Psoas muscle (tissue), 8 donors: ENCODE data around the gene MTFMT. TPM values are rescaled to one million over a fixed set of nuclear protein-coding genes. Genes with fewer than 3 reads are reported as not detected.

ENCODE experiments used
- ATAC-seq, 4 donors: fragments of 200-7000 bp; cut with Tn5 transposase; one replicate each; pipeline ENCODE4 v1.9.1; 2020; ENCODE audit warnings: moderate library complexity in 3 of 4, mild to moderate bottlenecking in 2 of 4
- DNase-seq, 2 donors: peaks; one replicate each; pipeline ENCODE4 v3.0.0-alpha.2; 2020
- H3K27ac ChIP-seq: fragments of 200-600 bp; one replicate; pipeline ENCODE4 v1.8.0; 2022
- H3K27me3 ChIP-seq, 3 donors: fragments of 200-600 bp in 1 of 3; one replicate each; pipeline versions ENCODE4 v1.6.1 to v1.8.0; 2013 to 2022; ENCODE audit warnings: low read length in 2 of 3, mild to moderate bottlenecking in 2 of 3, moderate library complexity in 1 of 3; ENCODE audit not compliant: insufficient read depth in 3 of 3
- H3K36me3 ChIP-seq, 2 donors: fragments of 200-600 bp in 1 of 2; one replicate each; pipeline versions ENCODE4 v1.6.1 to v1.8.0; 2013 to 2022; ENCODE audit warnings: low read depth in 1 of 2, mild to moderate bottlenecking in 1 of 2, moderate library complexity in 1 of 2; ENCODE audit not compliant: insufficient read depth in 1 of 2
- H3K4me1 ChIP-seq: fragments of 200-600 bp; one replicate; pipeline ENCODE4 v1.8.0; 2022
- H3K4me3 ChIP-seq: fragments of 200-600 bp; one replicate; pipeline ENCODE4 v1.8.0; 2022; ENCODE audit warnings: mild to moderate bottlenecking
- H3K9me3 ChIP-seq: fragments of 200-600 bp; one replicate; pipeline ENCODE4 v1.8.0; 2022
- WGBS, 3 donors: extraction: QIAGEN DNeasy Blood & Tissue Kit; methylation state at CpG; one replicate each; pipeline versions ENCODE4 v1.1.6 to v1.1.7; 2013; 5-methylcytosine and 5-hydroxymethylcytosine counted together
- intact Hi-C, 2 donors: fragments of 100-400 bp; cut with DNase I; formaldehyde crosslinking; loops; one replicate each; pipeline versions ENCODE4 v1.11.0 to v1.14.2; 2022
- polyA plus RNA-seq, 3 donors: library from polyadenylated mRNA; stranded (reverse); fragments of 200-250 nt; gene quantifications; one replicate each; pipeline ENCODE4 v1.2.3, GENCODE V29; 2013
- total RNA-seq, 4 donors: library from RNA; stranded (reverse); fragmentation: NEBNext Ultra II Directional in 2 of 4; extraction: Animal tissue kit (Norgen Biotek cat#: 25700) in 2 of 4; gene quantifications; one replicate each; pipeline versions ENCODE4 v1.2.1 to v1.2.4, GENCODE V29; 2021 to 2023
- TF ChIP-seq, protein P1 (sequence below): fragments of 200-600 bp; IDR thresholded peaks from one replicate; pipeline ENCODE4 v1.8.0; 2022; ENCODE audit warnings: antibody characterized with exemption
- donor health status: healthy with polysubstance abuse.
- donor health status: DM: no; HTN: no; CAD: no; lungs with moderate emphysema.
- donor health status: Bipolar disorder and iron deficiency.
- donor health status: healthy.
- donor health status: DM: yes; HTN: yes; CAD: no.
- donor health status: DM: no; HTN: no; CAD: no.
- donor health status: DM: no; HTN: no; CAD: no.
- donor health status: DM: yes; HTN: yes; CAD: no.

MTFMT gene
- total and polyA plus RNA-seq, 7 donors = 9.4 to 18.1 (median 14.0) TPM

DNA sequence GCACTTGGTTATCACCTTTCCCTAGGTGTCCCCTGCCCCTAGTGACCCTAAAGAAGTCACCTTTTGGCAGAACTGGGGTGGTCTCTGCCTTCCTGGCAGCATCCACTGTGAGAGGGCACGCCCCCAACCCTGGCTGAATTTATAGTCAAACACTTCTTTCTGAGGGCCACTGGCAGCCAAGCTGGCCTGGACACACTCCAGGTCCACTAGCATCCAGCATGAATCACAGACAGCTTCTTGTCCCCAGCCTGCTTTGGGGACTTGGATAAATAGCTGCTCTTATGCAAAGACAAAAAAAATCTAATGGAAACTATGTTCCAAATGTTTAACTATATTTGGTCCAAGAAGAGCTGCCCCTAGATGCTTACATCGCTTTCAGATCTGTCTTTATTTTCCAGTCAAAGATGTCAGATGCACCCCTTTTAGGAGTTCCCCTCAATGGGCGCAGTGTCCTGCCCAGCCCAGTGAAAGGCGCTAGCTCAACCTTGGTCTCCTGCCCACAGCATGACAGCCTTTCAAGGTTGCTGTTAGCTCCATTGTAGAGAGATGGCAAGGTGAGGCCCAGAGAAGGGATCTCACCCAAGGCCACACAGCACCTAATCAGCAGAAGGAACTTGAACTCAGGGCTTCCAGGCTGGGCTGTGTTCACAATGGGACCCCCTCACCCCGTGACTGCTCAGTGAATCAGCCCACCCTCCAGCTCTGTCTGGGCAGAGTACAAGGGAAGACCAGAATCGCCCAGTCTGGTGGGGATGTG is 31.4 kb upstream of the MTFMT start:
- Histone ChIP-seq H3K4me1 (no peaks in the 10 kb centered on the region), H3K27me3 (no peaks in the 10 kb centered on the region), H3K9me3 (no peaks in the 10 kb centered on the region), H3K27ac (no peak overlapping the region), H3K4me3 (no peak overlapping the region), H3K36me3 (peaks cover 3 to 34% of the 10 kb centered on the region in 2 donors)
- no peak for ATAC-seq
- no peak for DNase-seq
- intact Hi-C loops = no loop called here
- TF ChIP-seq, protein P1, sequence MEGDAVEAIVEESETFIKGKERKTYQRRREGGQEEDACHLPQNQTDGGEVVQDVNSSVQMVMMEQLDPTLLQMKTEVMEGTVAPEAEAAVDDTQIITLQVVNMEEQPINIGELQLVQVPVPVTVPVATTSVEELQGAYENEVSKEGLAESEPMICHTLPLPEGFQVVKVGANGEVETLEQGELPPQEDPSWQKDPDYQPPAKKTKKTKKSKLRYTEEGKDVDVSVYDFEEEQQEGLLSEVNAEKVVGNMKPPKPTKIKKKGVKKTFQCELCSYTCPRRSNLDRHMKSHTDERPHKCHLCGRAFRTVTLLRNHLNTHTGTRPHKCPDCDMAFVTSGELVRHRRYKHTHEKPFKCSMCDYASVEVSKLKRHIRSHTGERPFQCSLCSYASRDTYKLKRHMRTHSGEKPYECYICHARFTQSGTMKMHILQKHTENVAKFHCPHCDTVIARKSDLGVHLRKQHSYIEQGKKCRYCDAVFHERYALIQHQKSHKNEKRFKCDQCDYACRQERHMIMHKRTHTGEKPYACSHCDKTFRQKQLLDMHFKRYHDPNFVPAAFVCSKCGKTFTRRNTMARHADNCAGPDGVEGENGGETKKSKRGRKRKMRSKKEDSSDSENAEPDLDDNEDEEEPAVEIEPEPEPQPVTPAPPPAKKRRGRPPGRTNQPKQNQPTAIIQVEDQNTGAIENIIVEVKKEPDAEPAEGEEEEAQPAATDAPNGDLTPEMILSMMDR = no peak
- 72 to 84% (median 78%) methylated on average over 6 of the region's 6 CpGs for WGBS, 3 donors

DNA sequence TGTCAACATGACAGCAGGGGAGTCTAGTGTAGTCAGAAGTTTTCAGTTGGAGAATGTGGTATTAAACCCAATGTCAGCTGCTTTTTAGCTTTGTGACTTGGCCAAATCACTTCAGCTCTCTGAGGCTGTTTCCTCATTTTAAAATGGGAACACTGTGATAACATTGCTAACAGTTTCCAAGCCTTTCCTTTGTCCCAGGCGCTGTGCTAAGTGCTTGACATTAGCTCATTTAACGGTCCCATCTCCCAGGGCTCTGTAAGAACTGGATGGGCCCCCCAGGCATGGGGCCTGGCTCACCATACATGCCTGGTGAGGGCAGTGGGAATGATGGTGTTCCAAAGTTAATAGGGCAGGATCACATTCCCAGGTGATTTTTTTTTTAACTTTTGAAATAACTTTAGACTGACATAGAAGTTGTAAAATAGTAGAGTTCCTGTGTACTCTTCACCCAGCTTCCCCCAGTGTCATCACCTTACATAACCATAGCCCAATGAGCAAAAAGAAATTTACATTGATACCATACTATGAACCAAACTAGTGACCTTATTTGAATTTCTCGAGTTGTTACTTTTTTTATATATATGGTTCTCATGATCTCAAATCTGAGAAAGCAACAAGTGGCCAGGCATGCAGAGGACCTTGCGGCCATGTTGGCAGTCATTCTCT is 30.6 kb upstream of the MTFMT start:
- Histone ChIP-seq H3K4me3 (no peak overlapping the region), H3K36me3 (peaks cover 3 to 34% of the 10 kb centered on the region in 2 donors), H3K4me1 (no peaks in the 10 kb centered on the region), H3K27me3 (no peaks in the 10 kb centered on the region), H3K27ac (no peak overlapping the region), H3K9me3 (no peaks in the 10 kb centered on the region)
- ATAC-seq (no peak), DNase-seq (no peak)
- intact Hi-C loops = no loop called here
- TF ChIP-seq, protein P1 = no peak
- 78 to 84% (median 82%) methylated on average over 4 of the region's 4 CpGs for WGBS, 3 donors

DNA sequence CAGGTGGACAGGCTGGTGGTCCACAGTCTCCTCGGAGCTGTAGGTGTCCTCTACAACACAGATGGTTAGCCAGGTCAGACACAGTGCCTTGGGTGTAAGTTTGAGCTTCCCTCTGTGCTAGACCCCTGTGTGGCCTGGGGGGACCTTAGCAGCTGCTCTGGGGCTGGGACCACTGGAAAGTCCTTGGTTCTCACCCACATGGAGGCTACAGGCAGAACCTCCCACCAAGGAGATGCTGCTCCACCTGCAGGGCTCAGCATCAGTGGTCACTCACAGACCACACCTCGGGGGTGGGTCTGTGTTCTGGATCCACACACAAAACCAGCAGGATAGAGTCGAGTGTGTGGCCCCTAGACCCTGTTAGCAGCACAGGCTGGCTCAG is 29.9 kb upstream of the MTFMT start:
- Histone ChIP-seq H3K9me3 (no peaks in the 10 kb centered on the region), H3K27me3 (no peaks in the 10 kb centered on the region), H3K27ac (no peak overlapping the region), H3K4me3 (no peak overlapping the region), H3K36me3 (peaks cover 3 to 37% of the 10 kb centered on the region in 2 donors), H3K4me1 (no peaks in the 10 kb centered on the region)
- 77 to 82% (median 77%) methylated on average over 3 of the region's 3 CpGs for WGBS, 3 donors
- TF ChIP-seq, protein P1 = no peak
- DNase-seq (no peak), ATAC-seq (no peak)
- intact Hi-C loops = no loop called here

DNA sequence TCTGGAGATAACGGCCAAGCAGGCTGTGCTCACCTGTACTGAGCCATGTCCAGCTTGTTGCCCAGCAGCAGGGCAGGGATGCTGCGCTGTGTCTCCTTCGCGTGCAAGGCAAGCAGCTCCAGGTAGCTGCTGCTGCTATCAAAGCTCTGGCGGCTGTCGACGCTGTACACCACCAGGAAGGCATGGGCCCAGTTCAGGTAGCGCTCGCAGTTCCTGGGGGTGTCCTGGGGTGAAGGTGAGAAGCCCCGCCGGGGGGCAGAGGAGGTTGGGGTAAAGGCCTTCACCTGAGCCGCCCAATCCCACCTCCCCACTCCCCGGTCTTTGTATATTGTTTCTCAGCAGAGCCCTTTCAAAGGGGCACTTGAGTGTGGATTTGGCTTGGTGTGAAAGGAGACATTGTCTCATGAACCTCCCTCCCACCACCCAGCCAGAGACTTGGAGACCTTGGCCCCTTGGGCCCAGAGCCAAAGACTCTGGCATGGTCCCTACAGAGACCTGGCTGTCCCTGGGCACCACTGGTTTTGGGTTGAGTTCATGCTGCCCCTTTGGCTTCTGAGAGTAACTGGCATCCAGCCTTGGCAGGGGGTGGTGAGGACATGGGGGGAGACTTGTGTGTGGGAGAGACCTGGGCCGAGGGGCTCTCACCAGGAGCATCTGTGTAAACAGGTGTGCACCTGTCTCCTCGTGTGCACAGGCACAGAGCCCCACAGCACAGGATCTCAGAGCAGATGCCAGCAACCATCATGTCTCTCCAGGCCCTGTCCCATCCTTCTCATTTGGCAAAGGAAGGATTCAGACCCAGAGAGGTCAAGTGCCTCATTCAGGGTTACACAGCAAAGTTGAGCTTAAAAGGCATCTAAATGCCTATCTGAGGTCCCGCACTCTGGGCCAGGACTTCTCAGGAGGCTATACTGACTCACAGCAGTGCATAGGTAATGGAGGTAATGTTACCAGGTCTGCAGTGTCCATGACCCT is 29.2 kb upstream of the MTFMT start:
- no peak overlapping the region for H3K27ac ChIP-seq
- H3K4me1 ChIP-seq = no peaks in the 10 kb centered on the region
- no peak overlapping the region for H3K4me3 ChIP-seq
- 85 to 87% (median 86%) methylated on average over 16 of the region's 16 CpGs for WGBS, 3 donors
- no peak for DNase-seq
- no peaks in the 10 kb centered on the region for H3K27me3 ChIP-seq
- H3K9me3 ChIP-seq = no peaks in the 10 kb centered on the region
- intact Hi-C loops = no loop called here
- H3K36me3 ChIP-seq = peaks cover 3 to 37% of the 10 kb centered on the region in 2 donors
- no peak for ATAC-seq
- TF ChIP-seq, protein P1 = no peak
